HG03439 (cell line): ENCODE data around the gene OXCT1.
A peak's percentile ranks its signal among the peaks of the same experiment; 100 is the strongest.
"Not testable (repeated sequence)": the region's sequence is repeated elsewhere in the genome, so short reads cannot be mapped to it uniquely, and the experiment has no call there.

ENCODE experiments used
- ATAC-seq: cut with Tn5 transposase; IDR thresholded peaks from one replicate; pipeline ENCODE4 v1.9.1; 2021; ENCODE audit warnings: mild to moderate bottlenecking, moderate library complexity; ENCODE audit not compliant: unreplicated experiment

The OXCT1 gene

GRCh38 chr5:41728281-41728680 lies 141.9 kb downstream of the OXCT1 start:
- no peak for ATAC-seq

GRCh38 chr5:41722359-41722950 lies 147.8 kb downstream of the OXCT1 start:
- ATAC-seq = no peak

- no peak for ATAC-seq
These were observed 148.7 kb downstream of the OXCT1 start for GRCh38 chr5:41721516-41721915.

- ATAC-seq = no peak
These were observed 153.8 kb downstream of the OXCT1 start for GRCh38 chr5:41716382-41716781.

- ATAC-seq = not testable (repeated sequence)
These were observed 155.8 kb downstream of the OXCT1 start for GRCh38 chr5:41714446-41714845.

GRCh38 chr5:41708604-41708940 lies 161.7 kb downstream of the OXCT1 start:
- ATAC-seq = no peak

- peak; percentile 74 for ATAC-seq
These were observed 162.2 kb downstream of the OXCT1 start for GRCh38 chr5:41707853-41708603.

- ATAC-seq = no peak
These were observed 174.2 kb downstream of the OXCT1 start for GRCh38 chr5:41695920-41696582.

GRCh38 chr5:41686767-41687166 lies 183.5 kb downstream of the OXCT1 start:
- ATAC-seq = no peak

GRCh38 chr5:41686191-41686590 lies 184.0 kb downstream of the OXCT1 start:
- ATAC-seq = no peak

GRCh38 chr5:41683181-41683580 lies 187.0 kb downstream of the OXCT1 start:
- ATAC-seq = no peak

- ATAC-seq = no peak
These were observed 187.6 kb downstream of the OXCT1 start for GRCh38 chr5:41682641-41683040.

GRCh38 chr5:41681840-41682239 lies 188.4 kb downstream of the OXCT1 start:
- ATAC-seq = no peak
